GM12874 (cell line): Measurements from ENCODE around the gene DNASE1L2.

Experiments
- CTCF ChIP-seq: IDR thresholded peaks from 2 replicates; pipeline ENCODE4 v1.5.1; 2011; ENCODE audit warnings: low read depth, mild to moderate bottlenecking, control low read depth, low read length, moderate library complexity; ENCODE audit not compliant: insufficient read depth

Gene DNASE1L2

GRCh38 chr16:2190659-2191445 lies 45.4 kb upstream of the DNASE1L2 start:
- TF ChIP-seq CTCF: no peak

GRCh38 chr16:2191446-2191706 lies 44.9 kb upstream of the DNASE1L2 start:
- no peak for TF ChIP-seq CTCF

GRCh38 chr16:2194166-2194834 lies 41.9 kb upstream of the DNASE1L2 start:
- no peak for TF ChIP-seq CTCF

- peak; percentile 60 for TF ChIP-seq CTCF
Observed at GRCh38 chr16:2194852-2195321, 41.4 kb upstream of the DNASE1L2 start.

GRCh38 chr16:2195322-2196161 lies 40.7 kb upstream of the DNASE1L2 start:
- TF ChIP-seq CTCF: no peak

GRCh38 chr16:2196162-2196980 lies 39.9 kb upstream of the DNASE1L2 start, which contains the start of gene CASKIN1:
Gene CASKIN1 (minus strand): TSS chr16:2196605. CDS start chr16:2196432, 173 bp downstream.
- no peak for TF ChIP-seq CTCF
